GM19099 (cell line): ENCODE data around the gene ALDOB.
"Not testable (repeated sequence)": the region's sequence is repeated elsewhere in the genome, so short reads cannot be mapped to it uniquely, and the experiment has no call there.

ENCODE experiments used
- POLR2A ChIP-seq: IDR thresholded peaks from 3 replicates; pipeline ENCODE4 v1.6.1; 2011; ENCODE audit warnings: low read depth; ENCODE audit not compliant: insufficient read length; ENCODE audit errors: extremely low read depth

The ALDOB gene

DNA sequence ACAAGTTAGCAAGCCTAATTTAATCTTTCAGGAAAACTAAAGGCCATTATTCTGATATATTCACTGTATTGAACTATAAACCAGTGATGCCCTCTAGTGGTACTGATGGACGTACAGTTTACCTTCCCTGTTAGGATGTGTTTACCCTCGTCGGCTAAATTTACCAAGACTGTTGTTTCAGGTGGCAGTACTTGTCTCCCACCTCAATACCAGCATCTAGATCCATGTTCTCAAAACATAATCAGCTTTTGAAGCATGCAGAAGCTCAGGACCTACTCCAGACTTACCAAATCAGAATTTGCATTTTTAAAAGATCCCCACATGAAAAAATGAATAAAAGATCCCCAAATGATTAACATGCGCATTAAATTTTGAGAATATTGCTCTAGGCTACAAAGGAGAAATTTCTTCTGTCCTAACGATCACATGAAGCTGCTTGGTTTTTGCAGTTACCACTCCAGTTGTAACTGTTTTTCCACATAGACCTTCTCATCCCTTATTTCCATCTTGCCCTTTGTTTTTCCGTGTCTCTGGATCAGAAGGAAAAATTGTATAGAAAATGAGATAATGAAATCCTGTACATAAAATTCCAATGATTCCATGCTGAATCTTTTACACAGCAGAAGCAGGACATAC lies 47.6 kb downstream of the ALDOB start:
- TF ChIP-seq POLR2A: no peak

DNA sequence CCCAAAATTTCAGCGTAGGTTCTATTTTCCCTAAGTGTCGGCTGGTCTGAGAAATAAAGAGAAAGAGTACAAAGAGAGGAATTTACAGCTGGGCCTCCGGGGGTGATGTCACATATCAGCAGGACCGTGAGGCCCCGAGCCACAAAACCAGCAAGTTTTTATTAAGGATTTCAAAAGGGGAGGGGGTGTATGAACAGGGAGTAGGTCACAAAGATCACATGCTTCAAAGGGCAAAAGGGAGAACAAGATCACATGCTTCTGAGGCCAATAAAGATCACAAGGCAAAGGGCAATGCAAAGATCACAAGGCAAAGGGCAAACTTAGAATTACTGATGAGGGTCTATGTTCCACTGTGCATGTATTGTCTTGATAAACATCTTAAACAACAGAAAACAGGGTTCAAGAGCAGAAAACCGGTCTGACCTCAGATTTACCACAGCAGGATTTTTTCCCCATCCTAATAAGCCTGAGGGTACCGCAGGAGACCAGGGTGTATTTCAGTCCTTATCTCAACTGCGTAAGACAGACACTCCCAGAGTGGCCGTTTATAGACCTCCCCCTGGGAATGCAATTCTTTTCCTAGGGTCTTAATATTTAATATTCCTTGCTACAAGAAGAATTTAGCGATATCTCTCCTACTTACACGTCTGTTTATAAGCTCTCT lies 50.6 kb downstream of the ALDOB start, which contains the start of gene BAAT:
Gene BAAT, minus strand, starts transcription at position 134 of the 664 bp plus-strand sequence. CDS start 13,602 bp downstream, outside the sequence.
- not testable (repeated sequence) for TF ChIP-seq POLR2A

DNA sequence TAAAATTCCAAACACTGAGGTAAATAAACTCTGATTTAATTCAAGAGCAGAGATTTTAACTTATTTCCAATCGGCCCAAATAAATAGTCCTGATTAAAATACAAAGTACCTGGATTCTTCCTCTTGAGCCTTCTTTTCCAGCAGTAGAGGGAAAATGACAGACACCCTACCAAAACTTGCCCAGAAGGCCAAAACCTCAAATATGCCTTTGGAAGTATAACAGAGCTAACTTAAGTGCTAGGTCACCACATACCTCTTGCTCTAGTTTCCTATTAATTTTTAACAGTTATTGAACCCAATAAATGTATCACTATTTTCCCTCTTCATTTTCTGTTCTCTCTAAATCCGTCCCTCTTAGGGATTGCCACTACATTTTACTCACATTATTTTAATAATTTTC lies 52.2 kb downstream of the ALDOB start:
- no peak for TF ChIP-seq POLR2A

DNA sequence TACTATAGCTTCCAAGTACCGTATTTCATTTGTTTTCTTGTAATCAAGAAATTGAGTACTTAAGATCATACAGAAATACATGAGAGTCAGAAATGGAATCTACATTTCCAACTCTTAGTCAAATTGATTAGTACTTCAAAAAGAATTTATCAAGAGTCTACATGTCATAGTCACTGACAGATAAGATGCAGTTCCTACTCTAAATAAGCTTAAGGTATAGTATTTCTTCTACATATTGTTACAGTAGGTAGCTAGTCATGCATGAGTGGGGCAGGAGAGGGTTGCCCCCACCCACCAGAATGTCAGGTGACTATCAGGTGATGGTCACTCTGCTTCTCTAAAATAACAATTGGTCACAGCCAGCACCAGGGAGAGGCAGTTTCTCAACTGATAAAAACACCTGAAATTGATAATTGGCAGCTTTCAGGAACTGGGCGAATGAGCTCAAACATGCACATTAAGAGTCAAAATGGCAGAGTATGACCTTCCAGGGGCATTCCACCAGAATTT lies 53.7 kb downstream of the ALDOB start:
- TF ChIP-seq POLR2A: no peak

DNA sequence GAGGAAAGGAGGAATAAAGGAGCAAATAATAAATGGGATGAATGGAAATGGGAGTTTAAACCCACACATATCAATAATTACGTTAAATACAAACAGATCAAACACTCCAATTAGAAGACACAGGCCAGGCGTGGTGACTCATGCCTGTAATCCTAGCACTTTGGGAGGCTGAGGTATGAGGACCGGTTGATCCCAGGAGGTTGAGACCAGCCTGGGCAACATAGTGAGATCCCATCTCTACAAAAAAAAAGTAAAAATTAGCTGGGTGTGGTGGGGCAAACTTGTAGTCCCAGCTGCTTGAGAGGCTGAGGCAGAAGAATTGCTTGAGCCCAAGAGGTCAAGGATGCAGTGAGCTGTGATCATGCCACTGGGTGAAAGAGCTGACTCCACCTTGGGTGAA lies 54.5 kb downstream of the ALDOB start:
- TF ChIP-seq POLR2A: no peak

DNA sequence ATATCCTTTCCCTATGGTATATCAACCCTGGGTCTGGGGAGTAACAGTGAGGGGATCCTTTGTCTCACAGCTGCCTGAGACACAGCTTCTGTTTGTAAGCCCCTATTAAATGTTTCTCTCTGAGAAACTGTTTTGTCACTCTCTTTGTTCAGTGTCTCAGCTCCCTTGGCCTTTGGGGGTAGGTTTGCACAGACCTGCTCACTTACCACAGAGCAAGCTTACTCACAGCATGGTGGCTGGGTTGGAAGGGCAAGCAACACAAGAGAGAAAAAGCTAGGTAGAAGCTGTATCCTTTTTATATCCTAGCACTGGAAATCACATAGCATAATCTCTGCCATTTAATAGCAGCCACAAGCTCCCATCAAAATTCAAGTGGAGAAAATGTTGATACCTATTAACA lies 55.3 kb downstream of the ALDOB start:
- no peak for TF ChIP-seq POLR2A

DNA sequence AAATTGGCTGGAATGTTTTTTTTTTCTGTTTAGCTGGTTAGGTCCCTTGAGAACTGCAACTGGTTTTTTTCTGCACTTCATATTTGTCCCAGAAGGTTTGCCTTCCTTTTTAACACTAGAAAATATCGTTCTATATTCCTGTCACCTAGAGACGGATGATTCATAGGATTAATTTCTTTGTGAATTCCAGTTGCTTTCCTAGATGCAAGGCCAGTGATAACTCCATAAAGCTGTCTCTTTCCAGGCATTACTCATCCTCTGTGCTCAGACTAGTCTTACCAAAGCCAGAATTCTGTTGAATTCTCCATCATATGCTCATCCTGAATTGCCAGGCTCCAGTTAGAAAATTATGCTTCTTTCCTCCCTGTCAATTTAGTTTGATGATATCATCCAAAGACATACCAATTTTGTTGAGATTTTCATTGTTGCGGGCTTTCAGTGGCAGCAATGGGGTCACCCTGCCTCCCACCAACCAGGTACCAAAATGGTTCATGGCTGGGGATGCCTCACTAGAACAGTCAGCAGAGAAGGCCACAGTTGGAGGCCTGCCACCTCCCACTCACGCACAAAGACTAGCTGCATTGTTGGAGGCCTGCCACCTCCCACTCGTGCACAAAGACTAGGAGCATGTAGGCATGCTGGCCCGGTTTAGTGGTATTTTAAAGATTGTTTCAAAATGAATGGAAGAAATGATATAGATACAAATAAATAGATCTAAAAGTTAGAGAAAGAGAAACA lies 59.3 kb downstream of the ALDOB start:
- TF ChIP-seq POLR2A: no peak

DNA sequence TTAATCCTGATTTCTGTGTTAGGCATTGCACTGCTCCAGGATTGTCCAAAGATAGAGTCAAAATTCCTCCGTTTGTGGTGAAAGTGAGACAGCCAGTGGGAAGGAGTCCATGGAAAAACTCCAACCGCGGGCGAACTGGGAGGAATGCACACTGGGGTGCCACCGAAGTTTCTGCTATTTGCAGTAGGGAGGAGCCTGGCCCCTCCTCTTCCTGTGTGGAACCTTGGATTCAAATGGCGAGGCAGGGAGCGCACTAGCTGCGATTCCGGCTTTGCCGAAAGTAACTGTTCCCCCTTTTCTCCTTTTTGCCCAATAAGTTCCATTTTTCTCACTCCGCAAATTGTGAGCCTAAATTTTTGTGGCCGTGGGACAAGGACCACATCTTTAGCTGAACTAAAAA lies 60.0 kb downstream of the ALDOB start:
- TF ChIP-seq POLR2A: no peak

DNA sequence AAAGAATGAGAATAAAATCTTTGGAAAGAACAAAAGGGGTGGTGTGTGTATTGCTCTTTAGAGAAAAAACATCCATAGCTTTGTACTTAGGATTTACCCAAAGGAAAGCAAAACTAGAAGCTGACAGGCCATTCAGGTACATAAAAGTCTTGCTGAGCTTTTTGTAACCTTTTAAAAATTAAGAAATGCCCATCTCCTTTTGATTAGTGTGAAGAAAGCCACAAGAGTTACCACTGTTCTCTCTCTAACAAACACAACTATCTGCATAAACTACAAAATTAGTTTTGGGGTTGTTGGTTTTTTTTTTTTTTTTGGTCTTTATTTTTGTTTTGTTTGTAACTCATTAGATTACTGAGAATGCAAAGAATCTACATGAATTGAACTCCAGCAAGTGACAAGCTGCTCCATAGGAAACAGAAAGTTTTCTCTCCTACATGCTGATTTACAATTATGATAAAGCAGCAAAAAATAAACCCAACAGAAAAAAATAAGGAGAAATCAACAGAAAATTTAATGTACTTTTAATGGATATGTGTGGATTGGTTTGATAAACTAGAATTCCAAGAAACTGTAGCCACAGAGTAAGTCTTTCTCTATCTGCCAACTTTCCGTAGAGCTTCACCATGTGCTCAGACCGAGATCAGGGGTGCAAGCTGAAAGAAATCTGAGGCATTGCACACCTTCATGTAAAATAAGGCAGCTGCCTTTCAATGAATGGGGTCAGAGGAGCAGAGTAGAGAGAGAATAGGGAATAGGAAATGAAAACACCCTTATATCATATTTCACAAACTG lies 63.1 kb downstream of the ALDOB start:
- TF ChIP-seq POLR2A: no peak

DNA sequence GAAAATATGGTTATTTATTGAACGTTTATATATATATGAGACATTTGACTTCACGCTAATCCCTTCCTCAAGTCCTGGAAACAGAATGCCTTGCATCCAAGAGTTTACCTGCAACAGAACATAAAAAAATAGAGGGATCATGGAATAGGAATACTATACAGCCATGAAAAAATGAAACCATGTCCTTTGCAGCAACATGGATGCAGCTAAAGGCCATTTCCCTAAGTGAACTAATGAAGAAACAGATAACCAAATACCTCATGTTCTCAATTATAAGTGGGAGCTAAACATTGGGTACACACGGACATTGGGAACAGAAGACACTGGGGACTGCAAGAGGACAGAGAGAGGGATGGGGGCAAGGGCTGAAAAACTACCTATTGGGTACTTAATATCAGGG lies 63.8 kb downstream of the ALDOB start:
- TF ChIP-seq POLR2A: no peak
